Breast epithelium (tissue), 4 donors: Measurements from ENCODE around the gene PAGE1. TPM values are rescaled to one million over a fixed set of nuclear protein-coding genes. Genes with fewer than 3 reads are reported as not detected.

Source experiments
- DNase-seq, 2 donors: peaks; one replicate each; pipeline ENCODE4 v3.0.0-alpha.2; 2019; ENCODE audit warnings: low spot score in 2 of 2
- H3K27ac ChIP-seq, 2 donors: fragments of 200-600 bp; sonication (generic) in 1 of 2; one replicate each; pipeline ENCODE4 v1.5.1; 2016 to 2019; ENCODE audit warnings: mild to moderate bottlenecking in 1 of 2
- H3K27me3 ChIP-seq, 2 donors: fragments of 200-600 bp; sonication (generic) in 1 of 2; one replicate each; pipeline versions ENCODE4 v1.5.1 to v1.6.0; 2017 to 2019; ENCODE audit warnings: control low read depth in 1 of 2, mild to moderate bottlenecking in 1 of 2
- H3K36me3 ChIP-seq: fragments of 200-600 bp; one replicate; pipeline ENCODE4 v1.5.1; 2019
- H3K4me1 ChIP-seq, 2 donors: fragments of 200-600 bp; sonication (generic); one replicate each; pipeline ENCODE4 v1.5.1; 2016 to 2019; ENCODE audit warnings: control low read depth in 1 of 2
- H3K4me3 ChIP-seq, 3 donors: fragments of 200-600 bp; sonication (generic); 1 replicate in 2 of 3; 2 replicates in 1 of 3; pipeline ENCODE4 v1.5.1; 2016 to 2019; ENCODE audit warnings: mild to moderate bottlenecking in 3 of 3, moderate library complexity in 2 of 3
- H3K9me3 ChIP-seq, 2 donors: fragments of 200-600 bp; sonication (generic) in 1 of 2; one replicate each; pipeline ENCODE4 v1.5.1; 2016 to 2019; ENCODE audit warnings: control low read depth in 1 of 2
- CTCF ChIP-seq, 3 donors: fragments of 450-650 bp; IDR thresholded peaks; one replicate each; pipeline ENCODE4 v1.5.1; 2016 to 2017; ENCODE audit warnings: antibody characterized with exemption in 3 of 3, mild to moderate bottlenecking in 3 of 3, moderate library complexity in 3 of 3
- POLR2A ChIP-seq: fragments of 450-650 bp; IDR thresholded peaks from one replicate; pipeline ENCODE4 v1.6.1; 2016; ENCODE audit warnings: antibody characterized with exemption, mild to moderate bottlenecking, moderate library complexity
- POLR2AphosphoS5 ChIP-seq, 3 donors: sonication (generic); formaldehyde crosslinking; IDR thresholded peaks; one replicate each; pipeline ENCODE4 v1.6.1; 2017; ENCODE audit warnings: antibody characterized with exemption in 3 of 3
- intact Hi-C: fragments of 100-400 bp; cut with DNase I; formaldehyde crosslinking; loops from one replicate; pipeline ENCODE4 v1.15.1; 2023; ENCODE audit warnings: low total_unique reads
- total RNA-seq, 3 donors: library from RNA; depleted of rRNA; stranded (reverse); fragments of >200 nt; gene quantifications; one replicate each; pipeline ENCODE4 v1.1.0, GENCODE V29; 2016

Gene PAGE1
- total RNA-seq, 3 donors from 2014 or later: not detected

- Histone ChIP-seq H3K36me3 (no peaks in the 10 kb centered on the region), H3K27ac (no peak overlapping the region), H3K9me3 (peaks cover 0 to 12% of the 10 kb centered on the region in 2 donors), H3K4me3 (no peak overlapping the region), H3K27me3 (peaks cover 0 to 50% of the 10 kb centered on the region in 2 donors), H3K4me1 (no peaks in the 10 kb centered on the region)
- no peak for DNase-seq
- intact Hi-C loops: no loop called here
- TF ChIP-seq CTCF (IDR thresholded peaks at IDR 0.05) (no peak), POLR2A (no peak), POLR2AphosphoS5 (IDR thresholded peaks at IDR 0.05) (no peak)
These were observed 6.1 kb upstream of the PAGE1 start for GRCh38 chrX:49701933-49702332.

GRCh38 chrX:49701323-49701722 lies 5.5 kb upstream of the PAGE1 start:
- Histone ChIP-seq H3K4me3 (no peak overlapping the region), H3K27me3 (peaks cover 0 to 47% of the 10 kb centered on the region in 2 donors), H3K9me3 (peaks cover 0 to 18% of the 10 kb centered on the region in 2 donors), H3K27ac (no peak overlapping the region), H3K36me3 (no peaks in the 10 kb centered on the region), H3K4me1 (no peaks in the 10 kb centered on the region)
- no peak for TF ChIP-seq POLR2A
- no peak for TF ChIP-seq POLR2AphosphoS5 (IDR thresholded peaks at IDR 0.05)
- no peak for TF ChIP-seq CTCF (IDR thresholded peaks at IDR 0.05)
- intact Hi-C loops: no loop called here
- DNase-seq: no peak

GRCh38 chrX:49675075-49675719 lies 20.6 kb downstream of the PAGE1 start:
- TF ChIP-seq POLR2AphosphoS5 (IDR thresholded peaks at IDR 0.05) (no peak), POLR2A (no peak), CTCF (IDR thresholded peaks at IDR 0.05) (no peak)
- peaks cover 0 to 58% of the 10 kb centered on the region in 2 donors for H3K27me3 ChIP-seq
- no peaks in the 10 kb centered on the region for H3K4me1 ChIP-seq
- H3K36me3 ChIP-seq: no peaks in the 10 kb centered on the region
- H3K4me3 ChIP-seq: no peak overlapping the region
- no peaks in the 10 kb centered on the region for H3K9me3 ChIP-seq
- intact Hi-C loops: no loop called here
- no peak for DNase-seq
- no peak overlapping the region for H3K27ac ChIP-seq

GRCh38 chrX:49673394-49673793 lies 22.4 kb downstream of the PAGE1 start:
- intact Hi-C loops: no loop called here
- Histone ChIP-seq H3K4me1 (no peaks in the 10 kb centered on the region), H3K4me3 (no peak overlapping the region), H3K9me3 (no peaks in the 10 kb centered on the region), H3K36me3 (no peaks in the 10 kb centered on the region), H3K27ac (no peak overlapping the region), H3K27me3 (peaks cover 0 to 50% of the 10 kb centered on the region in 2 donors)
- TF ChIP-seq POLR2A (no peak), CTCF (IDR thresholded peaks at IDR 0.05) (no peak), POLR2AphosphoS5 (IDR thresholded peaks at IDR 0.05) (no peak)
- DNase-seq: no peak

- Histone ChIP-seq H3K4me1 (no peaks in the 10 kb centered on the region), H3K27ac (no peak overlapping the region), H3K9me3 (peaks cover 0 to 15% of the 10 kb centered on the region in 2 donors), H3K27me3 (peaks cover 0 to 44% of the 10 kb centered on the region in 2 donors), H3K4me3 (no peak overlapping the region), H3K36me3 (no peaks in the 10 kb centered on the region)
- no peak for TF ChIP-seq POLR2AphosphoS5 (IDR thresholded peaks at IDR 0.05)
- TF ChIP-seq POLR2A: no peak
- TF ChIP-seq CTCF (IDR thresholded peaks at IDR 0.05): no peak
- intact Hi-C loops: no loop called here
- no peak for DNase-seq
These were observed 31.0 kb downstream of the PAGE1 start for GRCh38 chrX:49664824-49665223.
